Dedifferentiated amniotic fluid mesenchymal stem cell (primary cell): ENCODE data around the gene ZBTB16.

Experiments used
- DNase-seq: peaks from one replicate; pipeline ENCODE4 v3.0.0-alpha.2; 2016; ENCODE audit errors: extremely low spot score

Gene ZBTB16

DNA sequence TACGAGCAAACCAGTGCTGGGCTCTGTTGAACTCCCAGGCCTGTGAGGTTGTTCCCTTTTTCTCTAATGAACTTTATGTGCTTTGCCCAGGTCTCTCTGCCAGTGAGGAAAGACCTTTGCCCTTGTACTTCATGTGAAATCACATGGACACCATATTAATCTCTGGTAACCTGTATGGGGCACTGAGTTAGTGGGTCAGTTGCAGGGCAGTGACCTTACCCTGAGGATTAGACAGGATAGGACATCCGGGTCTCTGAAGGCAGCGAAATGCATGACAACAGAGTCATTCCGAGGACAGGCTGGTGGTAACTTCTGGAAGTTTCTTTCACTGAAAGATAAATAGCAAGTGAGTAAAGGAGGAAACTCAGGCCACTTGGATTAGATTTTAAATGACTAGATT is 93.7 kb downstream of the ZBTB16 start:
- DNase-seq, result no peak

DNA sequence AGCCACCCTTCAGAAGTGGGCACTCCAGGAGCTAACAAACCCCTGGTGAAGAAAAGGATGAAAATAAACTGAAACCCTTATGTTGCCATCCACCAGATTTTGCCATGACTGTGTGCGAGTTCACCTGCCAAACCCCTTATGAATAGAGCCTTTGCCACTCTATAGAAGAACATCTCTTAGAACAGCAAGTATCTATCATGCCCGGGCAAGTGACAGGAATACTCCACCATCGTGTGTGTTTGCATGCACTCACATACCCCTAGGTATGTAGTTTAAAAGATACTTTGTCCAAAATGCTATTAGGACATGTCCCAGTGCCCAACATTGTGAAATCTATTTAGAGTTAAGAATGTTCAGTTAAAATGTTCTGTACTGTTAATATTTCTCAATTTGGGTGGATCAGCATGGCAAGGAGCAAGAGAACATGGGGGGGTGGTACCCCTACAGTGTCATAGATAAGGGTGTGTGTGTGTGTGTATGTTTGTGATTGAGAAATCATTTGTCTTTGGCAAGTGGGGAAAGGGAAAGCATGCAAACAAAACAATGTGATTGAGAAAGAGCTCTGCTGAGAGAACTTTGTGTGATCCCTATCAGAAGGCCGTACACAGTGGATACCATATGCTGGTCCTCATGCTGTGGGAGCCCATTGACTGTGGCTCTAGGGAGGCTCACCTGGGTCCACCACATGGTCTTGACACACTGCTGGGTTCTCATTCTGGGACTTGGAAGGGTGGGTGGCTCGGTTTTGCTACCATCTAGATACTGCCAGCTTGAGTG is 94.9 kb downstream of the ZBTB16 start:
- no peak for DNase-seq

DNA sequence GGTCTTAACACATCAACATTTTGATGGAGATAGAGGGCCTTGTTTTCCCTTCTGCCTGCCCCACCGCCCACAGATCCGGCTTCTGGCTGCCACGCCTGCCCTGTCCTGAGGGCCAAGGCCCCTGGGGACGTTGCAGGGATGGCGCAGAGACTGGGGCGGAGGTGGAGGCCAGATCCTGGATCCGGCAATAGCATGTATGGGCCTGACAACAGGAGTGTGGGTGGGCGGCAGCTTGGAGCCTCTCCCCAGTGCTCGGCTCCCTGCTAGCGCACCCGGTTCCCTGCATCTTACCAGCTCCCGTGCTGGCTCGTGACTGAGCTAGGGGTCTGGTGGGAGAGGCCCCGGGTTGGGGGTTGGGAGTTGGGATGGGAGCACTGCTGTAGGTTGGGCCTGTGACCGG is 95.6 kb downstream of the ZBTB16 start:
- no peak for DNase-seq

DNA sequence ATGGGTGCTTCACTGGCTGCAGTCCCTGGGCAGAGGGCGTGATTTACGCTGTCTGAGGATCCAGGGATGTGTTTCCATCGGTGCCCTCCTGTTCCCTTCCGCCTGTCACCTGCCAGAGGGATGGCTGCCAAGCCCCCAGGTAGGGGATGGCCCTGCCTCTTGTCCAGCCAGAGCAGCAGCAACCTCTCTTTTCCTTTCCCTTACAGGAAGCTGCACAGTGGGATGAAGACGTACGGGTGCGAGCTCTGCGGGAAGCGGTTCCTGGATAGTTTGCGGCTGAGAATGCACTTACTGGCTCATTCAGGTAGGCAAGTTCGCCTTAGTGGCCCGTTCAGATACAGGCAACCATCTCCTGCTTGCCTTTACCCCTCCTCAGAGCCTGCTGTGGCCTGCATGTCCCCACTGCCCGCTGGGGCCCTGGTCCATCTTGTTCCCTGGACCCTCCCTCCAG is 96.6 kb downstream of the ZBTB16 start:
- DNase-seq, result no peak

DNA sequence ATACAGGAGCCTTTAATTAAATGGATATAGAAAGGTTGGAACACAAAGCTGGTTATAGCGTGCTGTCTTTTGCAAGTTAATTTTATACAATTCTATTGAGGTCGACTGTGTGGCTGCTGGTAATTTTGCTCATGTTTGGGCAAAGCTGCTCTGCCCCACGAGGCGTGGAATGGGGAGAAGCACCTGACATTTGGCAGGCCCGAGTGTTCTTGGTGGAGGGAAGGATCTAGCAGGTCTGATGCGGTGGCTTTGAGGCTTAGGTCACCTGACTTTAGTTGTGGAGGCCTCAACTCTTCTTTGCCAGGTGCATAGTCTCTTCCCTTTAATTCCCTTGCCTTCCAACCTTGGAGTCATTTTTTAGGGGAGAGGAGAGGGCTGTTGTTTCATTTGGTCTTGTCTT is 97.3 kb downstream of the ZBTB16 start:
- no peak for DNase-seq

DNA sequence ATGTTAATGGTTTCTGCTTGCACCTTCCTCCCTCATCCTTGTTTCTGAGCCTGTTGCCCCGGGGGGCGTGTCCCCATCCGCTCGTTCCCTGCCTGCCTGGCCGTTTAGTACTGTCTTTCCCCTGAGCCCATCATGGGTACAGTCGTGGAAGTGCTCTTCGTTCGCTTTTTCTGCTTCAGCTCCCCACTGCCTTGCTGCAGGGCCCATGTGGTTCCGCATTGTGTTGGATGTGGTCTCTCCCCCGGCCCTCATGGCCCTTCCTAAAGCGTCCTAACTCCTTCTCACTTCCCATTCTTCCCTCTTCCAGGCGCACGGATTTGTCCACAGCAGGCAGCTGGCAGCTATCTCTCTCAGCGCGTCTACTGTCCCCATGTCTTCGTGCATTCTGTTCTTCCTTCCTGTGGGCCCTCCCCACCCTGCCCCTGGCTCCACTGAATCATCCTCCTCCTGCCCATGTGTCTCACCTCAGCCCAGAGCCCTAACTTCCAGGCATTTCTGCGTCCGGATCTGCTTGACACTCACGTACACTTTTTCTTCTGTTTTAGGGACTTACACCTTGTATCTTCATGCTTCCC is 98.1 kb downstream of the ZBTB16 start:
- no peak for DNase-seq

DNA sequence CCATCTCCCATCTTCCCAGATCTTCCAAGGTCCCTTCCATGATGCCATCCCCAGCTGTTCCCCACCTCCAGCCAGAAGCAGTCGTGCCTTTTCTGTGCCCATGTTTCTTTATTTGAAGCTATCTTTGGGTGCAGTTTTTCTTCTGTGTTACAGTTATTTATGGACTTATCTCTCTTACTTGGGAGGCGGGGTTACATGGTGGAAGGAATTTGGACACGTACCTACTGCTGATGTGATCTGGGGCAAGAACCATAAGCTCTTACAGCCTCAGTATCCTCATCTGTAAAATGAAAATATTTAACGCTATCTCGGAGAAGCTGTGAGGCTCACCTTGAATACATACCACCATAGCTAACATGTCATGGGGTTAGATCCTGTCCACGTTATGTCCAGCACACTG is 98.9 kb downstream of the ZBTB16 start:
- DNase-seq, result no peak

DNA sequence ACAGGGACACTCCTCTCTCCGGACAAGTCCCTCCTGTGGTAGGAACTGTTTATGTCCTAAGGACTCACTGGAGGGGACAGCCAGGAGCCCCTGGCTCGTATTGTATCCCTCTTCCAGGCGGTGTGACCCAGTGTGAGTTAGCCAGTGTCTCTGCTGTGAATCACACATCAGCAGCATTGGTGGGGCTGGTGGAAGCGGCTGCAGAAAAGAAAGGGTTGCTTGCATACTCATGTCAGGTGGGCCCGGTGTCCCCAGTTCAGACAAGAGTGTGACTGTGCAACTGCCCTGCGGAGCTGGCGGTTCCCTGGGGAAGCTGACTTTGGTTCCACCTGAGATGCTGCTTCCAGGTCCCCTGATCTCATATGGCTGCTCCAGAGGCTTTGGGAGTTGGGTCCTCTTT is 99.4 kb downstream of the ZBTB16 start:
- DNase-seq, result no peak

DNA sequence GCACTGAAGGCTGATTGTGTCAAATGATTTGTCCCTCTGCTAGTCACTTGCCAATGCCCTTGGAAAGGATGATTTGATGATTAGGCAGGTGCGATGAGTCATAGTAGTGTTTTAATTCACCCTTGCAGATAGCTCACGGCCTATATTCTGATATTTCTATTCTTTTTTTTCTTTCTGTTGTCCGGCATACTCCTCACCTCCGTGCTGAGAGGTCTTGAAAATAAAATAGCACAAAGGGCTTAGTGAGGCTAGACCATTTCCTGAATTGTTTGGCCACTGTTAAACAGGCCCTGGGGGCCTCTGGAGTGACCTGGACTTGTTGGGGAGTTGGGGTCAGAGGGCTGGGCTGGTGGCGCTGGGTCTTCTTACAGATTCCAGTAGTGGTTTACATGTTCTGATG is 99.8 kb downstream of the ZBTB16 start:
- DNase-seq, result no peak

DNA sequence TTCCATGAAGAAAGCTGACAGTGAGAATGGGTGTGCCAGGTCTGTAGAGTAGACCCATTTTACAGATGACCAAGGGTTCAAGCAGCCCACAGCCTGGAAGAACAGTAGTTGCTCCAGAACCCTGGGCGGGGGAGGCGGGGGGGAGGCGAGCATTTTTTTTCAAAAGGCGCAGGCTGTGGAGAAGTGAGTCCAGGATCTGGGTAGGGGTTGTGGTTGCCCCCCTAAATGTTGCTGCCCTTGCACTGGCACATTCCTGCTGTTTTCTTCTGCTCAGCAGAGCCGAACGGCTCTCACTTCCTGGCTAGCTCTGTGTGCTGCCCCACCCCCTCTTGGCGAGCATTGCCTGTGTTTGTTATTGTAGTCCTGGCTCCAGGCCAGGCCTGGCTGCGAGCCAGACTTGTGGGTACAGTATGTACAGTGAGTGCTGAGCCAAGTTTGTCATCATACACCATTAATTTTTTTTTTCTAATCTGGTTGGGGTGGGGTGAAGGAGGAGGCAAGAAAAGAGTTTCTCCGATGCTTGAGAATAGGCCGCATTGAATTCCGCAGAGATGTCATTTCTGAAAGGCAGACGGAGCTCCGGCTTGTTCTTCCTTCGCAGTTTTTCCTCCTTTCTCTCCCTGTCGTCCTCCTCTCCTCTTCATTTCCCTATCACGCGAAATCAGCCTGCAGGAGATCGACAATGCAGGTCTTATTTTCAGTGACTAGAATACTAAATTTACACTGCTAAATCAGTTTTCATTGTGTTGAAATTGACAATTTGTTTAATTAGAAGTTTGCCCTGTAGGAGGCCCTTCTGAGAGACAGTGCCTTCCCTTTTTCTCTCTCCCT is 100.5 kb downstream of the ZBTB16 start:
- DNase-seq, result peak; percentile 93

DNA sequence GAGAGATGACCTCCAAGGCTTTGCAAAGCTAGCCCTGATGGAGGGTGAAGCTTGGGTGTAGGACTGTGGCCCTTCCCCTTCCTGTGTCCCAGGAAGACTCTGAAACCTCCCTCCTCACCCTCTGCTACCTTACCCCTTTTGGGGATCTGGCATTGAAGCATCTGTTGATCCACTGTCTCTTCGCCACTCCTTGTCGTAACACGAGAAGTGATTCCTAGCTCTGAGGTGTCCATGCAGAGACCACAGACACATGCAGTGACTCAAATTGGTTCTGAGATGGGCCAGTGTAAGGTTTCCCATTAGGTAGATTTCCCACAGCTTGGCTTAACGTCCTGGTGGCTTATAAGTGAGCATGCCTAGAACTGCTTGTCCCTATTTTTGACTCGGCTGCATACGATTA is 101.4 kb downstream of the ZBTB16 start:
- DNase-seq, result no peak

DNA sequence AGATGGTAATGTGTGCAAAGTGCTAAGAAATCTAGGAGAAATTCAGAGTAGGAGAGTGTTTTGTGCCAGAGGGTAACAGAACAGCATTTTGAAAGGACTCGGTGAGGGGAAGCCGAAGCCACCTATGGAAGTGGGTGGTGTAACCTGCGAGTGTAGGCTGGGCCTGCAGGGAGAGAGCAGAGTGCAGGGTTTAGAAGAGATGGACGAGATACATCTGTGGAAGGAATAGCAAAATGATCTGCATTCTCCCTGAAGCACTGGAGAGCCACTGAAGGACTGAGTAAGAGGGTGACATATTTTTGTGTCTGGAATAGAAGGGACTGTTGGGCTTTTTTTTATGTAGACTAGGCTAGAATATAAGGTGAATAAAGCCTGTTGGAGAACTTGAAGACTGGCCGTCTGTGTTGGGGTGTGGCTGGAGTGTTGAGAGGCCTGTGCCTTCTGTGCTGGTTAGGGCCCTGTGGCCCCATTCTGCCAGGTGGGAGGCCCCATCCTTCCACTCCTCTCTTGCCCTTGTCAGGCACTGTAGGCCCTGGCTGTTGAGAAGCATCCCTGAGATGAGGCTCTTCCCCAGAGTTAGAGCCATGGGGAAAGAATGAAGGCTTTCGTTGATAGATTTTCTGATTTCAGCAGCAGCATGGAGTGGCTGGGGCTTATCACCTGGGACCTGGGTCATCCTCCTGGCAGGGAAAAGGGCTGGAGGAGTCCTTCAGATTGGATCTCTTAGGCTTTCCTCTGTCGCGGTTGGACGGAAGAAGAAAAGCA is 102.2 kb downstream of the ZBTB16 start:
- no peak for DNase-seq

DNA sequence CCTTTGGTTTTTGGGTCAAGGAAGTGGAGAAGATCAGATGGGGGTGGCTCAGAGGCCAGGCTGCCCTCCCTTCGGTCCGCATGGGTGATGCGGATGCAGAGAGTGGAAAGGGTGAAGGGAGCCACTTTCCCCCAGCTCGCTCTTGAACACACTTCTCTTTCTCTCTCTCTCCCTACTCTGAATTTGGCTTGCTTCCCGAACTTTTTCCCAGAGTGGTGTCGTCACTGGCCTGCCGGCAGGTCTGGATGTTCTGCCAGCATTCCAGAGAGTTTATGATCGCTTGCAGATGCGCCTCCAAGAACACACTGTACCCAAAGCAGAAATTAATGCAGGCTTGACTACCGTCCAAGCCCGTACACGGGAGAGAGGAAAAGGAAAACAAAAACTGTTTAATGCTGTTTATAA is 103.2 kb downstream of the ZBTB16 start:
- DNase-seq, result peak; percentile 95

DNA sequence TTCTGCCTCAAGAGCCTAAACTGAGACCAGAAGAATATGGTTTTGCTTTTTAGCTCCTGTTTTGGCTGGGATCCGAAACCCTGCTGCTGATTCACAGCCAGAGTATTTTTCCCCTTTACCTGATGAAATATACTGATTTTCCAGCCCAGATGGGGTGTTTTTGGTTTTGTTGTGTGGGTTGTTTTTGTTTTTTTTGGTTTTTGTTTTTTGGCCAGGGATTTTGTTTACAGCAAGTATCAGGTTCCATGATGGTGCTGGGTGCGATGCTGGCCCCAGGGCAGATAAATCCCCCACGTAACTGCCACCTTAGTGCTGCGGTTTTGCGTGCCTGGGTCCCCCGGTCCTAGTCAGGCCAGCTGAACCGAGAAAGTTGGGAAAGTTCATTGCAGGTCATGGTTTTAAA is 103.7 kb downstream of the ZBTB16 start:
- DNase-seq, result no peak

DNA sequence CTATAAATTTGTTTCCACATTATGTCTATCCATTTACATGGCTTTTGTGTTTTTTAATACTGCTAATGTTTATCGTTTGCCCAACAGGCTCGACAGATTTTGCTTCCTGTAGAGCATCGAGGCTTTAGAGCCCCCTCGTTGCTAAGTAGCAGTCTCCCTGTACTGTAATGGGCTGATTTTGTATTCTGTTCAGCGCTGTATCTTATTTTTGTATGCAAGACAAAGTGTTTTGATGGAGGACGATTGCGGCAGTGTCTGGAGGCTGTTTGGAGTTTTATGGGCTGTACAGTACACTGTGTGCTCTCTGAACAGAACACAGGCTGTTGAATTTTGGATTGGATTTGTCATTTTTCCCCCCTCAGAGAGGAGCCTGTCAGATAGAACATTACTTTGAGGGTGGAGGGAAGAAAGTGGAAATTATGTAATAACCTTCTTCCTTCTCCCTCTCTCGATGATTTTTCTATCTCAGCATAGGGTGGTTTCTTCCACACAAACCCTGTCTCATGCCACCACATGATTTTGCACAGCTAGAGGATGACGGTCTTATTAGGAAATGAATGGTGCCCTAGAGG is 104.4 kb downstream of the ZBTB16 start:
- DNase-seq, result no peak

DNA sequence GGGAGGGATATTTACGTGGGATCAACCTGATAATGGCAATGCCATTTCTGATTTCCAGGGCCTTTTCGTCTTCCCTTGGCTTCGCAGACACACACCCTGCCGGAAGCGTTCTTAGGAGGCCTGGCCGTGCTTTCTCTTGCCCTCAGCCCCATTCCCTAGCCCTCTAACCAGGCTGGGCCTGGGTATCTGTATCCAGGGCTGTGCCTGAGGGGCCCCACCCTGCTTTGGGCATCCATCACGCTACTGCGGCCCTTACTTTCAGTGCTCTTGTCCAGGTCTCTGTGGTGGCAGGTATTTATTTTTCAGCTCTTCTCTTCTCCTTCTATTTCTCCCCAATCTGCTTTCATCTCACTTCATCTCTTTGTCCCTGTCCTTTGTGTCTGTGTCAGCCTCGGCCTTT is 105.0 kb downstream of the ZBTB16 start:
- DNase-seq, result no peak

DNA sequence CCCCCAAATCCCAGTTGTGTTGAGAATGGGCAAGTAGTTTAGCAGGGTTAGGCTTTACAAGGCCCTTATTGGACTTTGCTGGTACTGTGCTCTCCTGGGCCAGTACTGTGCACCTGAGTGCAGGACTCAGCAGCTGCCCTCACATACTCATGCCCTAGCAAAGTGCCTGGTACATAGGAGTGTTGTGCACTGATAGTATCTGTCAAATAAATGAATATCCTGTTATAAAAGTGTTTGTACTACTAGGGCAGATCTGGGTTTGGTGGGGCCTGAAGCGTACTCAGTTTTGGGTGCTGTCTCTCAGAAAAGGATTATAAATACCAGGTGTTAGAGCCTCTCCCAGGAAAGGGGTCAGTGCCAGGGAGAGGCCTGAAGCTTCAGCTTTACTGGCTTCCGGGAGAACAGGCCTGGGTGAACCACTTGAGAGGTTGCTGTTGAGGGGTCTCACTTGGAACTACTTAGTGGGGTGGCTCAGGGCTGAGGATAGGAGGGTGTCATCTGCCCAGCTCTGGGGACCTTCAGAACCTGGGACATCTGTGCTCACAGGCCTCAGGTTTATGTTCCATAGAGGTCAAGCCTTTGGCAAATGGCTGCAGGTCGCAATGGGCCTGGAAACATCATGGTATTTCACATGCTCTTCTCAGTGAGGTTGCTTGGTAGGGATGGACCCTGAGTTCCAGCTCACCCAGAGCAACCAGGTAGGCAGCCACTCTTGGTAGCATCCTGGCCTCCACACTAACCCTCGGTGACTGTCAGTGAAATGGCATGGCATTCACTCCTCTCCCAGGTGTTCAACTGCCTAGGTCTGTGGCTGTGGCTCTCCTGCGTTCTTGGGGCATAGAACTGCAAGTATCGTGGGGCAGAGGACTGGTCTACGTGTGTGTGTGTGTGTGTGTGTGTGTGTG is 106.1 kb downstream of the ZBTB16 start:
- no peak for DNase-seq

DNA sequence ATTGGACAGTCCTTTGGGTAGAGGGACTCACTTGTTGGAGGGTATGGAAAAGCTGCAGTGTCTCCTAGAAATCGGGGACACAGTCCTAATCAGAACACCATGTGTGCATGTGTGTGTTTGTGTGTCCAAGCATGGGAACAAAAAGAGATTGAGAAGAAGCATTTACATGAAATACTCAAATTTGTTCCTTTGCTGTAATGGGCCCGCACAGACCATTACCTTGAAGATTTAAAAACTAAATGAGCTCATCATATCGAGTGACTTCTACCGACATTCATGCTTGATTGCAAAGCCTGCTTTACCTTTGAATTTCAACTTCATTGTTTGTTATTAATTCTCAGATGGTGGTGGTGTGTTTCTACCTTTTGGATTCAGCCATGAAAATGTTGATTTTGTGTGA is 106.9 kb downstream of the ZBTB16 start:
- no peak for DNase-seq

DNA sequence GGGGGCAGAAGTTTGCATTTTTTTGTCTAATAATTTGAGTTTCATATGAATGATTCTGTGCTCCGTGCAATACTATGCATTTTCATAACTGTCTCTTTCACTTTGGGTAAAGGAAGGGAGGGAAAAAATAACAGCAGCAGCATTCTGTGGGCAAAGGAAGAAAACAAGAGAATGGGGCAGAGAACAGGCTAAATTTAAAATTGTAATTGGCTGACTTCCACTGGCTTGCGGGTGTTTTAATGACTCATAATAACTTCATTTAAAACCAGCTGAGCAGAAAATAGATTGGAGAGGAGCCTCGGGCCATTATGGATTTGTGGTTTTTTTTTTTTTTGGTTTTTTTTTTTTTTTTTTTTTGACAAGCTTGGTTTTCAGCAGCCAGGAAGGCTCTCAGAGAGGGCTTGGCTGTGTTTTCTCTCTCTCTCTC is 107.4 kb downstream of the ZBTB16 start:
- DNase-seq, result peak; percentile 95

DNA sequence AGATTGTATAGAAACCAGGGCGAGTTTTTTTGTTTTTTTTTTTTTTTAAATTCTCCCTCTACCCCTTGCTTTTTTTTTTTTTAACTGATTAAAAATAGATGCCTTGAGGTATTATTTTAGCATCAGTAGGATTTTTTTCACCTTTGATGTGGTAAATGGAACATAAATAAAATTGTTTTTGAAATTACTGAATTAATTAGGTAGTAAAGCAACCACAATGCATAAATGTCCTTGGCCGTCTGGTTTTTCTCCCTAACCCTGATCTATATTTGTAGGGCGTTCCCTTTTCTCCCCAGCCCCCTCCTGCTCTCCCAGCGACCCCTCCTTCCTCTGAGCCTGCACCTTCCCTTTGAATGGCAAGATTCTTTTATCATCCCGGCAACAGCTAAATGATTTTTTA is 107.8 kb downstream of the ZBTB16 start:
- DNase-seq, result no peak
